Smooth muscle cell (in vitro differentiated cells): ENCODE data around the gene FTSJ3. TPM values are rescaled to one million over a fixed set of nuclear protein-coding genes. Genes with fewer than 3 reads are reported as not detected.

Source experiments
- DNase-seq: peaks from one replicate; lab custom pipeline; 2025; ENCODE audit not compliant: unreplicated experiment; lab: John Stamatoyannopoulos, UW
- H2AFZ ChIP-seq: fragments of 200-600 bp; sonication (generic); 2 replicates; pipeline ENCODE4 v1.6.0; 2016; ENCODE audit warnings: antibody characterized with exemption, low read depth, mild to moderate bottlenecking
- H3F3A ChIP-seq: fragments of 200-600 bp; sonication (generic); 2 replicates; pipeline ENCODE4 v1.6.0; 2017; ENCODE audit warnings: antibody characterized with exemption, low read depth
- H3K27ac ChIP-seq: fragments of 200-600 bp; sonication (generic); 2 replicates; pipeline ENCODE4 v1.5.1; 2016; ENCODE audit warnings: low read depth, mild to moderate bottlenecking
- H3K27me3 ChIP-seq: fragments of 200-600 bp; sonication (generic); 2 replicates; pipeline ENCODE4 v1.6.1; 2016; ENCODE audit warnings: low read depth, mild to moderate bottlenecking
- H3K36me3 ChIP-seq: fragments of 200-600 bp; sonication (generic); 2 replicates; pipeline ENCODE4 v1.5.1; 2016; ENCODE audit warnings: low read depth
- H3K4me1 ChIP-seq: fragments of 200-600 bp; sonication (generic); 2 replicates; pipeline ENCODE4 v1.5.1; 2016; ENCODE audit warnings: low read depth
- H3K4me2 ChIP-seq: fragments of 200-600 bp; sonication (generic); 2 replicates; pipeline ENCODE4 v1.6.0; 2016; ENCODE audit warnings: mild to moderate bottlenecking
- H3K4me3 ChIP-seq: fragments of 200-600 bp; sonication (generic); 2 replicates; pipeline ENCODE4 v1.5.1; 2016; ENCODE audit warnings: mild to moderate bottlenecking
- H3K79me2 ChIP-seq: fragments of 200-600 bp; sonication (generic); 2 replicates; pipeline ENCODE4 v1.6.0; 2016; ENCODE audit warnings: low read depth, mild to moderate bottlenecking
- H3K9ac ChIP-seq: fragments of 200-600 bp; sonication (generic); 2 replicates; pipeline ENCODE4 v1.6.0; 2016; ENCODE audit warnings: low read depth
- H3K9me3 ChIP-seq: fragments of 200-600 bp; sonication (generic); replicated peaks from 2 replicates; pipeline ENCODE4 v1.5.1; 2016; ENCODE audit warnings: low read depth
- H4K20me1 ChIP-seq: fragments of 200-600 bp; sonication (generic); 2 replicates; pipeline ENCODE4 v1.6.0; 2016; ENCODE audit warnings: low read depth
- CTCF ChIP-seq: fragments of 200-600 bp; sonication (generic); IDR thresholded peaks from 2 replicates; pipeline ENCODE4 v1.5.1; 2017; ENCODE audit warnings: borderline replicate concordance, mild to moderate bottlenecking, antibody characterized with exemption; ENCODE audit not compliant: insufficient read depth, poor library complexity, severe bottlenecking
- WGBS: methylation state at CpG from one replicate; pipeline ENCODE4 v1.1.7; 2016; ENCODE audit warnings: low lambda C conversion rate; 5-methylcytosine and 5-hydroxymethylcytosine counted together
- polyA plus RNA-seq: library from polyadenylated mRNA; unstranded; fragments of >200 nt; fragmentation: Nextera tagmentation; extraction: Ambion mirVana; gene quantifications from 2 replicates; pipeline ENCODE4 v1.2.1, GENCODE V29; 2016
- total RNA-seq: library from RNA; depleted of rRNA; stranded (reverse); fragments of >200 nt; gene quantifications from 2 replicates; pipeline ENCODE4 v1.2.3, GENCODE V29; 2014

FTSJ3 gene
- total and polyA plus RNA-seq, 2 experiments from 2014 or later: 21.9 to 46.8 TPM

- Histone ChIP-seq H3K4me1 (no peaks in the 10 kb centered on the region), H3K9ac (no peak overlapping the region), H3F3A (peaks cover 34% of the 10 kb centered on the region), H3K4me2 (no peak overlapping the region), H4K20me1 (peaks cover 24% of the 10 kb centered on the region), H3K27me3 (no peaks in the 10 kb centered on the region), H3K36me3 (peaks cover 33% of the 10 kb centered on the region), H3K79me2 (peaks cover 2% of the 10 kb centered on the region), H3K4me3 (no peak overlapping the region), H3K27ac (no peak overlapping the region), H2AFZ (no peak overlapping the region), H3K9me3 (no peaks in the 10 kb centered on the region)
- 95% methylated on average over 6 of the region's 6 CpGs for WGBS
- no peak for DNase-seq
- no peak for TF ChIP-seq CTCF
Measured at GRCh38 chr17:63819131-63819530, 8.3 kb downstream of the FTSJ3 start.

DNA sequence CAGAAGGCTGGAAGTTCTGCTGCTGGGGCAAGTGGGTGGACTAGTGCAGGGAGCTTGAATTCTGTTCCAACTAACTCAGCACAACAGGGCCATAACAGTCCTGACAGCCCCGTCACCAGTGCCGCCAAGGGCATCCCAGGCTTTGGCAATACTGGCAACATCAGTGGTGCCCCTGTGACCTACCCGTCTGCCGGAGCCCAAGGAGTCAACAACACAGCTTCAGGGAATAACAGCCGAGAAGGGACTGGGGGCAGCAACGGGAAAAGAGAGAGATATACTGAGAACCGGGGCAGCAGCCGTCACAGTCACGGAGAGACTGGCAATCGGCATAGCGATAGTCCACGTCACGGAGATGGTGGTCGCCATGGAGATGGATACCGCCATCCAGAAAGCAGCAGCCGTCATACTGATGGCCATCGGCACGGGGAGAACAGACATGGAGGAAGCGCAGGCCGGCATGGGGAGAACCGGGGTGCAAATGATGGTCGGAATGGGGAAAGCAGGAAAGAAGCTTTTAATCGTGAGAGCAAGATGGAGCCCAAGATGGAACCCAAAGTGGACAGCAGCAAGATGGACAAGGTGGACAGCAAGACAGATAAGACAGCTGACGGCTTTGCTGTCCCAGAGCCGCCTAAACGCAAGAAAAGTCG lies 9.6 kb downstream of the FTSJ3 start:
- no peak overlapping the region for H3K4me2 ChIP-seq
- no peak for DNase-seq
- no peaks in the 10 kb centered on the region for H3K27me3 ChIP-seq
- H3K27ac ChIP-seq: no peak overlapping the region
- no peak for TF ChIP-seq CTCF
- H3K9ac ChIP-seq: no peak overlapping the region
- no peak overlapping the region for H2AFZ ChIP-seq
- 97% methylated on average over 27 of the region's 27 CpGs for WGBS
- peaks cover 24% of the 10 kb centered on the region for H4K20me1 ChIP-seq
- H3K4me1 ChIP-seq: no peaks in the 10 kb centered on the region
- H3K79me2 ChIP-seq: peaks cover 2% of the 10 kb centered on the region
- H3F3A ChIP-seq: peaks cover 34% of the 10 kb centered on the region
- H3K9me3 ChIP-seq: no peaks in the 10 kb centered on the region
- H3K4me3 ChIP-seq: no peak overlapping the region
- H3K36me3 ChIP-seq: peaks cover 41% of the 10 kb centered on the region

DNA sequence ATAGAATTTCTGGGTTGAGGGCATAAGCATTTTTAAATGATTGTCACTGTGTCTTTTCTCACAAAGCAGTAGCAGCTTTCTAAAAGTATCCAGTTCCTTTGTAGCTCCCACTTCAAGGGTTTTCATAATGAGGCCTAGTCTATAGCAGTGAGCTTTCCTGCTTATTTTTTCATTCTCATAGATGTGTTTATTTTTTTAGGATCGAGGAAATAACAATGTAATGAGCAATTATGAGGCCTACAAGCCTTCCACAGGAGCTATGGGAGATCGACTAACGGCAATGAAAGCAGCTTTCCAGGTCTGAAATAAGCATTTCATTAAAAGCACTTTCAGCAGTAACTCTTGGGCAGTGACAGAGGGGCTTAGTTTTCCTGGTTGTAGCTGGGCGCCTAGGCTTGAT lies 10.8 kb downstream of the FTSJ3 start:
- no peaks in the 10 kb centered on the region for H3K79me2 ChIP-seq
- no peak for TF ChIP-seq CTCF
- no peaks in the 10 kb centered on the region for H3K9me3 ChIP-seq
- H3K27ac ChIP-seq: no peak overlapping the region
- no peak overlapping the region for H3K4me3 ChIP-seq
- no peaks in the 10 kb centered on the region for H3K27me3 ChIP-seq
- no peak overlapping the region for H3K4me2 ChIP-seq
- 93% methylated on average over 4 of the region's 4 CpGs for WGBS
- peaks cover 19% of the 10 kb centered on the region for H4K20me1 ChIP-seq
- DNase-seq: no peak
- no peaks in the 10 kb centered on the region for H3K4me1 ChIP-seq
- no peak overlapping the region for H3K9ac ChIP-seq
- peaks cover 30% of the 10 kb centered on the region for H3F3A ChIP-seq
- H3K36me3 ChIP-seq: peaks cover 52% of the 10 kb centered on the region
- H2AFZ ChIP-seq: no peak overlapping the region

DNA sequence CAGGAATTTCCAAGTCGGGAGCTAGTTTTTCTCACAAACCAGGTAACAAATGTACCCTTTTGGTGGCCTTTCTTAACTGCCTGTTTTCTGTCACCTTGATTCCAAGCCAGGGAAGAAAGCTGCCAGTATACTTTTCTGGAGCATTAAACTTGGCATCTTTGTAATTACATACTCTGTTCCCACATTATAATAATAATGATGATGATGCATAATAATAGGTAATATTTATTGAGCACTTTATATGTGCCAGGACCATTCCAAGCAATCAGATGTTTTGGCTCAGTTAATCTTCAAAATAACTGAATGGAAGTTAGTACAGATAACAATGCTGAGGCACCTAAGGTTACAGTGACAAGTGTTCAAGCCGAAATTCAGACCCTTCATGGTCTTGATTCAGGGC lies 11.3 kb downstream of the FTSJ3 start:
- peaks cover 57% of the 10 kb centered on the region for H3K36me3 ChIP-seq

More for the DNA sequence above, 11.3 kb downstream of the FTSJ3 start:
- no peaks in the 10 kb centered on the region for H3K4me1 ChIP-seq
- WGBS: 99% methylated on average over 2 of the region's 2 CpGs
- DNase-seq: no peak
- H3F3A ChIP-seq: peaks cover 30% of the 10 kb centered on the region
- TF ChIP-seq CTCF: no peak
- H3K9me3 ChIP-seq: no peaks in the 10 kb centered on the region
- H4K20me1 ChIP-seq: peaks cover 19% of the 10 kb centered on the region
- H3K27me3 ChIP-seq: no peaks in the 10 kb centered on the region
- no peak overlapping the region for H3K4me2 ChIP-seq
- H3K79me2 ChIP-seq: no peaks in the 10 kb centered on the region
- H3K9ac ChIP-seq: no peak overlapping the region
- no peak overlapping the region for H2AFZ ChIP-seq
- no peak overlapping the region for H3K27ac ChIP-seq
- no peak overlapping the region for H3K4me3 ChIP-seq
